Panc1 (cell line): Measurements from ENCODE around the gene C5. TPM values are rescaled to one million over a fixed set of nuclear protein-coding genes. Genes with fewer than 3 reads are reported as not detected.
"Not testable (repeated sequence)": the region's sequence is repeated elsewhere in the genome, so short reads cannot be mapped to it uniquely, and the experiment has no call there.

Experiments used
- ATAC-seq: fragments of 200-7000 bp; cut with Tn5 transposase; 2 replicates; pipeline ENCODE4 v1.9.1; 2020; ENCODE audit warnings: mild to moderate bottlenecking, moderate library complexity
- BruUV-seq: library from RNA; stranded (reverse); fragments of 400-500 nt; replicated peaks from 2 replicates; lab custom pipeline; 2021; lab: Mats Ljungman, UMichigan
- CTCF ChIA-PET: fragments of 300-600 bp; sonication (Branson Sonifier 250); formaldehyde crosslinking; loops from one replicate; lab custom pipeline; 2022; ENCODE audit warnings: antibody characterized with exemption; lab: Charles Lee
- POLR2A ChIA-PET: fragments of 300-600 bp; sonication (Branson Sonifier 250); formaldehyde crosslinking; loops from one replicate; lab custom pipeline; 2022; ENCODE audit warnings: antibody characterized with exemption; lab: Charles Lee
- DNase-seq: peaks from one replicate; pipeline ENCODE4 v3.0.0-alpha.2; 2010; ENCODE audit warnings: low read depth, low spot score
- H3K27ac ChIP-seq: 2 replicates; pipeline ENCODE4 v1.5.1; 2011; ENCODE audit warnings: mild to moderate bottlenecking, low read length, inconsistent platforms
- H3K27me3 ChIP-seq: fragments of 200-500 bp; sonication (Bioruptor generic); 2 replicates; pipeline ENCODE4 v1.6.0; 2014; ENCODE audit warnings: low read length, inconsistent platforms; ENCODE audit not compliant: control insufficient read depth, insufficient read depth
- H3K36me3 ChIP-seq: fragments of 200-500 bp; sonication (Bioruptor generic); 2 replicates; pipeline ENCODE4 v1.5.1; 2014; ENCODE audit warnings: inconsistent platforms, mild to moderate bottlenecking, low read length, moderate library complexity; ENCODE audit not compliant: control insufficient read depth, insufficient read depth
- H3K4me1 ChIP-seq: 2 replicates; pipeline ENCODE4 v1.5.1; 2011; ENCODE audit warnings: inconsistent platforms, mild to moderate bottlenecking, low read length, moderate library complexity; ENCODE audit not compliant: control insufficient read depth, insufficient read depth
- H3K4me3 ChIP-seq, 2 experiments: 2 replicates each; pipeline ENCODE4 v1.5.1; 2011 to 2012; ENCODE audit warnings: low read depth in 2 of 2, low read length in 2 of 2, mild to moderate bottlenecking in 2 of 2, inconsistent platforms in 1 of 2, moderate library complexity in 1 of 2
- H3K9me3 ChIP-seq: fragments of 200-500 bp; sonication (Bioruptor generic); 2 replicates; pipeline ENCODE4 v1.5.1; 2014; ENCODE audit warnings: low read depth, mild to moderate bottlenecking, inconsistent platforms, low read length, moderate library complexity; ENCODE audit not compliant: control insufficient read depth, insufficient read depth
- POLR2AphosphoS5 ChIP-seq: IDR thresholded peaks from 2 replicates; pipeline ENCODE4 v1.6.1; 2012; ENCODE audit warnings: mild to moderate bottlenecking, low read depth, low read length, moderate library complexity
- SIN3A ChIP-seq: IDR thresholded peaks from 2 replicates; pipeline ENCODE4 v1.6.1; 2012; ENCODE audit warnings: low read depth, mild to moderate bottlenecking, low read length, moderate library complexity, borderline replicate concordance; ENCODE audit not compliant: insufficient read depth
- TCF7L2 ChIP-seq: IDR thresholded peaks from 2 replicates; pipeline ENCODE4 v1.6.1; 2011; ENCODE audit warnings: mild to moderate bottlenecking, low read depth, low read length, inconsistent platforms
- in situ Hi-C: cut with HindIII; loops from 2 replicates; pipeline ENCODE4 v1.10.0; 2016; ENCODE audit warnings: low sequenced_read_pairs, low pct_unique_long_range_greater_than_20kb
- intact Hi-C: fragments of 100-400 bp; cut with micrococcal nuclease; formaldehyde crosslinking; loops from one replicate; pipeline ENCODE4 v1.10.0; 2022; ENCODE audit not compliant: unreplicated experiment
- total RNA-seq: library from RNA; stranded (reverse); gene quantifications from one replicate; pipeline ENCODE4 v1.2.1, GENCODE V29; 2021; ENCODE audit not compliant: unreplicated experiment
- TF ChIP-seq, protein P1 (sequence below): fragments of 450-650 bp; IDR thresholded peaks from 2 replicates; pipeline ENCODE4 v1.5.1; 2017; ENCODE audit warnings: mild to moderate bottlenecking
- TF ChIP-seq, protein P2 (sequence below), 2 experiments: IDR thresholded peaks; 2 replicates each; pipeline ENCODE4 v1.6.1; 2011 to 2012; ENCODE audit warnings: low read depth in 2 of 2, control low read depth in 1 of 2, low read length in 1 of 2, mild to moderate bottlenecking in 1 of 2, moderate library complexity in 1 of 2; ENCODE audit not compliant: insufficient read depth in 1 of 2

C5 gene
- total RNA-seq, 1 experiment from 2014 or later, result 1.6 TPM

DNA sequence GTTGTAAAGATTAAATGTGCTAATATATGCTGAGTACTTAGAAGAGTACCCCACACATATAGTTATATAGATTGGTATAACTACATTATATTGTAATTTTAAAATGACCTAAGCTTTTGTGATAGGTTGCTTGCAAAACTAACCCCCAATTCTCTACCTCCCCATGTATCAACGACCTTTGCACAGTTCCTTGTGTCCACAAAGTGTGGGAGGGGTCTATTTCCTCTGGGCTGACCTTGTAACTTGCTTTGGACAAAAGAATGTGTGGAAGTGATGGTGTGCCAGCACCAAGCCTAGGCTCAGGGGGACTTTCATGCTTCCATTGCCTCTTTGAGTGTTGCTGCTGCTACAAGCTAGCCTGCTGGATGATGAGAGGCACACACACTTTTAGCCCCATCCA, 20.6 kb downstream of the C5 start:
- no peaks in the 10 kb centered on the region for H3K27me3 ChIP-seq
- TF ChIP-seq, protein P1, sequence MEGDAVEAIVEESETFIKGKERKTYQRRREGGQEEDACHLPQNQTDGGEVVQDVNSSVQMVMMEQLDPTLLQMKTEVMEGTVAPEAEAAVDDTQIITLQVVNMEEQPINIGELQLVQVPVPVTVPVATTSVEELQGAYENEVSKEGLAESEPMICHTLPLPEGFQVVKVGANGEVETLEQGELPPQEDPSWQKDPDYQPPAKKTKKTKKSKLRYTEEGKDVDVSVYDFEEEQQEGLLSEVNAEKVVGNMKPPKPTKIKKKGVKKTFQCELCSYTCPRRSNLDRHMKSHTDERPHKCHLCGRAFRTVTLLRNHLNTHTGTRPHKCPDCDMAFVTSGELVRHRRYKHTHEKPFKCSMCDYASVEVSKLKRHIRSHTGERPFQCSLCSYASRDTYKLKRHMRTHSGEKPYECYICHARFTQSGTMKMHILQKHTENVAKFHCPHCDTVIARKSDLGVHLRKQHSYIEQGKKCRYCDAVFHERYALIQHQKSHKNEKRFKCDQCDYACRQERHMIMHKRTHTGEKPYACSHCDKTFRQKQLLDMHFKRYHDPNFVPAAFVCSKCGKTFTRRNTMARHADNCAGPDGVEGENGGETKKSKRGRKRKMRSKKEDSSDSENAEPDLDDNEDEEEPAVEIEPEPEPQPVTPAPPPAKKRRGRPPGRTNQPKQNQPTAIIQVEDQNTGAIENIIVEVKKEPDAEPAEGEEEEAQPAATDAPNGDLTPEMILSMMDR, result no peak
- TF ChIP-seq SIN3A (no peak), TCF7L2 (no peak), POLR2AphosphoS5 (no peak)
- TF ChIP-seq, protein P2, sequence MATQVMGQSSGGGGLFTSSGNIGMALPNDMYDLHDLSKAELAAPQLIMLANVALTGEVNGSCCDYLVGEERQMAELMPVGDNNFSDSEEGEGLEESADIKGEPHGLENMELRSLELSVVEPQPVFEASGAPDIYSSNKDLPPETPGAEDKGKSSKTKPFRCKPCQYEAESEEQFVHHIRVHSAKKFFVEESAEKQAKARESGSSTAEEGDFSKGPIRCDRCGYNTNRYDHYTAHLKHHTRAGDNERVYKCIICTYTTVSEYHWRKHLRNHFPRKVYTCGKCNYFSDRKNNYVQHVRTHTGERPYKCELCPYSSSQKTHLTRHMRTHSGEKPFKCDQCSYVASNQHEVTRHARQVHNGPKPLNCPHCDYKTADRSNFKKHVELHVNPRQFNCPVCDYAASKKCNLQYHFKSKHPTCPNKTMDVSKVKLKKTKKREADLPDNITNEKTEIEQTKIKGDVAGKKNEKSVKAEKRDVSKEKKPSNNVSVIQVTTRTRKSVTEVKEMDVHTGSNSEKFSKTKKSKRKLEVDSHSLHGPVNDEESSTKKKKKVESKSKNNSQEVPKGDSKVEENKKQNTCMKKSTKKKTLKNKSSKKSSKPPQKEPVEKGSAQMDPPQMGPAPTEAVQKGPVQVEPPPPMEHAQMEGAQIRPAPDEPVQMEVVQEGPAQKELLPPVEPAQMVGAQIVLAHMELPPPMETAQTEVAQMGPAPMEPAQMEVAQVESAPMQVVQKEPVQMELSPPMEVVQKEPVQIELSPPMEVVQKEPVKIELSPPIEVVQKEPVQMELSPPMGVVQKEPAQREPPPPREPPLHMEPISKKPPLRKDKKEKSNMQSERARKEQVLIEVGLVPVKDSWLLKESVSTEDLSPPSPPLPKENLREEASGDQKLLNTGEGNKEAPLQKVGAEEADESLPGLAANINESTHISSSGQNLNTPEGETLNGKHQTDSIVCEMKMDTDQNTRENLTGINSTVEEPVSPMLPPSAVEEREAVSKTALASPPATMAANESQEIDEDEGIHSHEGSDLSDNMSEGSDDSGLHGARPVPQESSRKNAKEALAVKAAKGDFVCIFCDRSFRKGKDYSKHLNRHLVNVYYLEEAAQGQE (IDR thresholded peaks at IDR 0.05; ENCODE audit: insufficient read depth in 1 of 2, low read depth in 2 of 2, low read length in 1 of 2), result no peak
- ChIA-PET CTCF (no interaction called here), POLR2A (interaction anchor here (0.6 kb wide), 1 partner anchor 55 kb away, joined by 6 read pairs; no protein-coding TSS in a partner anchor)
- ATAC-seq (no peak), DNase-seq (no peak)
- no peak overlapping the region for H3K27ac ChIP-seq
- H3K4me1 ChIP-seq, result no peaks in the 10 kb centered on the region
- BruUV-seq, result no TSS peak
- no peak overlapping the region for H3K4me3 ChIP-seq
- in situ Hi-C loops (no loop called here), intact Hi-C loops (no loop called here)
- no peaks in the 10 kb centered on the region for H3K9me3 ChIP-seq
- H3K36me3 ChIP-seq, result no peaks in the 10 kb centered on the region

DNA sequence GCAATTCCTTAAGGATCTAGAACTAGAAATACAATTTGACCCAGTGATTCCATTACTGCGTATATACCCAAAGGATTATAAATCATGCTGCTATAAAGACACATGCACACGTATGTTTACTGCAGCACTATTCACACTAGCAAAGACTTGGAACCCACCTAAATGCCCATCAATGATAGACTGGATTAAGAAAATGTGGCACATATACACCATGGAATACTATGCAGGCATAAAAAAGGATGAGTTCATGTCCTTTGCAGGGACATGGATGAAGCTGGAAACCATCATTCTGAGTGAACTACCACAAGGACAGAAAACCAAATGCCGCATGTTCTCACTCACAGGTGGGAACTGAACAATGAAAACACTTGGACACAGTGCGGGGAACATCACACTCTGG, 21.8 kb downstream of the C5 start:
- DNase-seq, ATAC-seq, intact Hi-C loops, BruUV-seq, H3K27ac ChIP-seq, H3K36me3 ChIP-seq, CTCF ChIA-PET, in situ Hi-C loops, H3K9me3 ChIP-seq, H3K4me1 ChIP-seq, POLR2A ChIA-PET, H3K4me3 ChIP-seq, H3K27me3 ChIP-seq: not testable (repeated sequence)

DNA sequence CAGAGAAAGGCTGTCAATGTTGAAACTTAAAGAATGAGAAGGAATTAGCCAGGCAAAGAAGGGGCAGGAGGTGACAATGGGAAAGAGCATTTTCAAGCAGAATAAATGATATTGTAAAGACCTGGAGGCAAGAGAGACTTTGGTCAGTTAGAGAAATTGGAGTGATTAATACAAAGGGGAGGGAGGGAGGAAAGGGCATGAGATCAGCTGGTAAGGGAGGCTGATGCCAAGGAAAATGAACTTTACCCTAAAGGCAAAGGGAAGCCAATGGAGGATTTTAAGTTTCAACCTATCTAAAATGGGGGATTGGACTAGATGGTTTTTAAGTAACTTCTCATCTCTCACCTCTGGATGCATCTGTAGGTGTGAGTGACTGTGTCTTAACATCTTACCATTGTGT, 23.3 kb downstream of the C5 start:
- H3K4me3 ChIP-seq, result no peak overlapping the region
- DNase-seq, result no peak
- no TSS peak for BruUV-seq
- ChIA-PET CTCF (no interaction called here), POLR2A (no interaction called here)
- H3K36me3 ChIP-seq, result no peaks in the 10 kb centered on the region
- in situ Hi-C loops, result no loop called here
- TF ChIP-seq SIN3A (no peak), TCF7L2 (no peak), POLR2AphosphoS5 (no peak)
- TF ChIP-seq, protein P1, result no peak
- TF ChIP-seq, protein P2 (IDR thresholded peaks at IDR 0.05; ENCODE audit: insufficient read depth in 1 of 2, low read depth in 2 of 2, low read length in 1 of 2), result no peak
- H3K27ac ChIP-seq, result no peak overlapping the region
- H3K9me3 ChIP-seq, result no peaks in the 10 kb centered on the region
- H3K4me1 ChIP-seq, result no peaks in the 10 kb centered on the region
- ATAC-seq, result no peak
- intact Hi-C loops, result no loop called here
- no peaks in the 10 kb centered on the region for H3K27me3 ChIP-seq
